ENCODE results near the gene STOX2.

The STOX2 gene

DNA sequence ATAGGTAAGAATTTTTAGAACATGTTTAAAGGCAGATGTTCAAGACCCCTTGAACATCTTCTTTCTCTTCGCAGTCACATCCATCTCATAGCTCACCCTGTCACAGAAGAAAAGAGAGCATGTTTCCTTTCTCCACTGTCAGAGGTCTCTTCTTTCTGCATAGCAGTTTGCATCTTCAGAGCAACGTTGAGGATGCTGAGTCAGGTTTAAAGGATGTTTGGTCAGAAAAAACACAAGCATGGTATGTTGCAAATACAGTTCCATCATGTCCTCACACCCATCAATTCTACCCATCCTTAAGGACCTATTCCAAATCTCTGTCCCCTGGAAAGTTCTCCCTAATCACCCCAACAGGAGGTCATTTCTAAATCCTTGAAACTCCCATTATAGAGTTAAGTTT, 84.8 kb downstream of the STOX2 start:
- peaks cover 26% of the 10 kb centered on the region for H3K4me1 ChIP-seq (ENCODE audit: control insufficient read depth, insufficient read depth, low read length)
- H3K4me2 ChIP-seq (ENCODE audit: low read length), result no peak overlapping the region
- H3K9ac ChIP-seq (ENCODE audit: low read depth, low read length), result no peak overlapping the region

DNA sequence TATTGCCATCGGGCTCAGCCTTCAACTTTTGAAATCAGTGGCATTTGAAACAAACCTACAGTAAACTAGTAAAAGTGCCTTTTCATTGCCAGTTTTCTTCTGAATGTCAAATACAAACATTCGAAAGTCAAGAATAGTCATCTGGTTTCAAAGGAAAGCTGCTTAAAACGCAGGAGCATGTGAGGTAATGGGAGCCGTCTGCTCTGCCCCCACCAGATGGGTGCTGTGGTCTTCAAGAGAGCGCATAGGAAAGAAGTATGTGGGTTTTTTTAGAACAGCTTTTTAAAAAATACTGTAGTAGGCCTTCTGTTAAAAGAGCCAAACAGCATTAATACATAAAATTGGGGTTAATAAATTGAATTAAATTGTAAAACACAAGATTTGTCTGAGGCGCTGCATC, 88.6 kb downstream of the STOX2 start:
- H3K4me2 ChIP-seq (ENCODE audit: low read length), result no peak overlapping the region
- H3K4me3 ChIP-seq (ENCODE audit: low read length), result no peak overlapping the region
- no peaks in the 10 kb centered on the region for H3K9me3 ChIP-seq (replicated peaks; ENCODE audit: low read length)
- H3K4me1 ChIP-seq (ENCODE audit: control insufficient read depth, insufficient read depth, low read length), result peaks cover 8% of the 10 kb centered on the region
- H3K36me3 ChIP-seq (ENCODE audit: insufficient read depth, low read length), result no peaks in the 10 kb centered on the region
- H3K9ac ChIP-seq (ENCODE audit: low read depth, low read length), result no peak overlapping the region
- no peaks in the 10 kb centered on the region for H3K27me3 ChIP-seq (ENCODE audit: control insufficient read depth, insufficient read depth, low read length)

More for the DNA sequence above, 84.8 kb downstream of the STOX2 start:
- Histone ChIP-seq H3K9me3 (replicated peaks; ENCODE audit: low read length) (no peaks in the 10 kb centered on the region), H3K4me3 (ENCODE audit: low read length) (no peak overlapping the region), H3K36me3 (ENCODE audit: insufficient read depth, low read length) (no peaks in the 10 kb centered on the region), H3K27me3 (ENCODE audit: control insufficient read depth, insufficient read depth, low read length) (no peaks in the 10 kb centered on the region)

DNA sequence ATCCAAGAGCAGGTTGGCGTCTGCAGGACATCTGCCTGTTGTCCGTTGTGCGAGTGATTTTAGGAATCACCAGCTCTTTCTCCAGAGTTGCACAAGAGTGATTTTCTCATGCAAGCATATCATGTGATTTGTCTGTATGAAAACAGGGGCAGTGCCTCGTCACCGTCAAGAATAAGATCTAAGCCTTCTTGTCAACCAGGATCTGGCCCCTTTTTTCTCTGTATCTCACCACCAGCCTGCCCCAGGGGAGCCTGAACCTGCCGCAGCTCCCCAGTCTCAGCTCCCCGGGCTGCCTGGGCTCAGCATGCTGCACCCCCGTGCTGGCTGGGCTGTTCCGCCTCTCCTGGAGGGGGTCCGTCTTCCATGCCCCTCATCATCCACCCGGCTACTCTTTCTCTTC, 90.5 kb downstream of the STOX2 start:
- Histone ChIP-seq H3K9me3 (replicated peaks; ENCODE audit: low read length) (no peaks in the 10 kb centered on the region), H3K9ac (ENCODE audit: low read depth, low read length) (no peak overlapping the region), H3K4me1 (ENCODE audit: control insufficient read depth, insufficient read depth, low read length) (no peaks in the 10 kb centered on the region), H3K4me2 (ENCODE audit: low read length) (no peak overlapping the region), H3K27me3 (ENCODE audit: control insufficient read depth, insufficient read depth, low read length) (no peaks in the 10 kb centered on the region), H3K4me3 (ENCODE audit: low read length) (no peak overlapping the region), H3K36me3 (ENCODE audit: insufficient read depth, low read length) (no peaks in the 10 kb centered on the region)

DNA sequence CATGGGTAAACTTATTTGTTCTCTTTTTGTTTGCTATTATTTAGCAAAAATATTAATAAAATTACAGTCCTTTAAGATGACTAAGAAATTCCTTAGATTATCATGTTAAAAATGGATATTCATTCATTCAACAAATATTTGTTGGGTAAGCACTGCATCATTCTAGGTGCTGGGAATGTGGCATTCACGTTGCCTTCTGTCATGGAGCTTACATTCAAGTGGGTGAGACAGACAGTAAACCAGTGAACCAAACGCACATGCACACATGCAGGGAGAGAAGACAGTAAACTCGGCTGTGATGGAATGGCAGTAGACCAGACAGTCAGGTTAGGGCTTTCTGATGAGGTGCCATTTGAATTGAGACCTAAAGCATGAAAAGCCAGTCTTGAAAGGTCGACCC, 91.8 kb downstream of the STOX2 start:
- Histone ChIP-seq H3K4me2 (ENCODE audit: low read length) (no peak overlapping the region), H3K9me3 (replicated peaks; ENCODE audit: low read length) (no peaks in the 10 kb centered on the region), H3K4me3 (ENCODE audit: low read length) (no peak overlapping the region), H3K27me3 (ENCODE audit: control insufficient read depth, insufficient read depth, low read length) (no peaks in the 10 kb centered on the region), H3K36me3 (ENCODE audit: insufficient read depth, low read length) (no peaks in the 10 kb centered on the region), H3K4me1 (ENCODE audit: control insufficient read depth, insufficient read depth, low read length) (no peaks in the 10 kb centered on the region), H3K9ac (ENCODE audit: low read depth, low read length) (no peak overlapping the region)

DNA sequence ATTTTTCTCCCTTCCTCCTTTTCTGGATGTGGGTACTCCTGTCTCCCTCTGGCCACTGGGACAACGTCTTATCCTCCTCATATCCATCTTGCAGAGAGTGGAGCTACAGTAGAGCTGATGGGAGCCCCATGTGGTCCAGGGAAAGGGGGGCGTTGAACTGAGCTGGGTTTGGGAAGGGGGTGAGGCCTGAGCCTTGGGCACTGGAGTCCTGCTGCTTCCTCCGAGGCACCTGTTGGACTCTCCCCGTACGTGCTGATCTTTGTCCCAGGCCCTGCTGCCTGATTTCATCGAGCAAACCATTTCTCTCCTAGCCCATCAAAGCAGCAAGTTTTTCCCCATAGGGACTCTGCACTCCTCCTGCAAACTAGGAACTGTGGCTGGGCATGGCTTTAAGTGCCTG, 94.3 kb downstream of the STOX2 start:
- Histone ChIP-seq H3K9ac (ENCODE audit: low read depth, low read length) (no peak overlapping the region), H3K4me2 (ENCODE audit: low read length) (no peak overlapping the region), H3K36me3 (ENCODE audit: insufficient read depth, low read length) (no peaks in the 10 kb centered on the region), H3K9me3 (replicated peaks; ENCODE audit: low read length) (no peaks in the 10 kb centered on the region), H3K4me3 (ENCODE audit: low read length) (no peak overlapping the region), H3K27me3 (ENCODE audit: control insufficient read depth, insufficient read depth, low read length) (no peaks in the 10 kb centered on the region), H3K4me1 (ENCODE audit: control insufficient read depth, insufficient read depth, low read length) (no peaks in the 10 kb centered on the region)

DNA sequence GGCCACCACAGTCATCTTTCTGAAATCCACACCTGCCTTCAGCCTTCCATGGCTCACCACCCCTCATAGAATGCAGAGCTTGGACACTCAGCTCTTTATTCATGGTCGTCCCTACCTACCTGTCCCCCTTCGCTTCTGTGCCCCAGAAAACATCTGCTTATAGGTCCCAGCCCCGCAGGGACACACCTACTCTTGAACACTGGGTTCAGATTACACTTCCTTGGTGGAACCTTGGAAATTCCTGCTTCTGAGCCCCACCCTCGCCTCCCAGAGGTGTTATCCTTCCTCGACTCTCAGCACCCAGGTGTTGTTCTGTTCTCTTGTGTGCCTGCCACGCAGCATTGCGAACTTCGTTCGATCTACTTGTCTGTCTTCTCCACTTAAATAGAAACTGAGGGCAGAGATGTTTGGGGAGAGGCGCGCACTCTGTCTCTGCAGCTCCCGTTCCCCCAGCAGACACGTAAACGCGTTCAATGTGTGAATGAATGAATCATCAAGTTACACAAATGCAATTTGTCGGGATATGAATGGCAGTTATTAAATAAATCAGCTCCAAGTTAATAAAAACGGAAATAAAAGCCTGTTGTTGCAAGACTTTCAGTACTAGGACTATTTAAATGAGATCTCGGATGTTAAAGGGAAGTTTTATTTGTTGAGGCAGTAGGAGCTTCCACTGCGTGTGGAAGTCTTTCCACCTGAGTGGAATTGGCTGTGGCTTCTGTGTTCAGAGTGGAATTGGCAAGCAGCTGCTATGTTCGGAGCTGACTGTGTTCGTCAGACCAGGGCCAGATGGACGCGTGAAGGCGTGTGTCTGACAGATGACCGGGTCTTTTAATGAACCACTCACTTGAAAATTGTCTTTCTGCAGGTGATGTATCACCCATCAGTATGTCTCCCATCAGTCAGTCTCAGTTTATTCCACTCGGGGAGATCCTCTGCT, 95.6 kb downstream of the STOX2 start:
- Histone ChIP-seq H3K9ac (ENCODE audit: low read depth, low read length) (no peak overlapping the region), H3K4me1 (ENCODE audit: control insufficient read depth, insufficient read depth, low read length) (no peaks in the 10 kb centered on the region), H3K4me2 (ENCODE audit: low read length) (no peak overlapping the region), H3K27me3 (ENCODE audit: control insufficient read depth, insufficient read depth, low read length) (no peaks in the 10 kb centered on the region), H3K36me3 (ENCODE audit: insufficient read depth, low read length) (no peaks in the 10 kb centered on the region), H3K4me3 (ENCODE audit: low read length) (no peak overlapping the region), H3K9me3 (replicated peaks; ENCODE audit: low read length) (no peaks in the 10 kb centered on the region)

DNA sequence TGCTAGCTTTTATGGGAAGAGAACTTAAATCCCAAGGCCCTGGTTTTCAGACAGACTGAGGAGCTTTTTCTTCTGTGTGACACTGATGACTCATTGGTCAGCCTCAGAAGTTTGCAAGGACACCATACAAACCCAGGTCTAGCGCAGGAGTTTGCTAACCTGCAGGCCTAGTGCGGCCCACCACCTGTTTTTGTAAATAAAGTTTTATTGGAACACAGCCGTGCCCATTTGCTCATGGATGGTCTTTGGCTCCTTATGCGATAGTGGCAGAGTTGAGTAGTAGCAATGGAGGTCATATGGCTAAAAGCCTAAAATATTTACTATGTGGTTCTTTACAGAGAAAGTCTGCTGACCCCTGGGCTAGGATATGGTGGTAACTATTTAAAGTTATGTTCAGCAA, 98.3 kb downstream of the STOX2 start:
- H3K27me3 ChIP-seq (ENCODE audit: control insufficient read depth, insufficient read depth, low read length), result no peaks in the 10 kb centered on the region
- no peaks in the 10 kb centered on the region for H3K9me3 ChIP-seq (replicated peaks; ENCODE audit: low read length)
- H3K36me3 ChIP-seq (ENCODE audit: insufficient read depth, low read length), result no peaks in the 10 kb centered on the region
- H3K4me3 ChIP-seq (ENCODE audit: low read length), result no peak overlapping the region
- no peaks in the 10 kb centered on the region for H3K4me1 ChIP-seq (ENCODE audit: control insufficient read depth, insufficient read depth, low read length)
- H3K9ac ChIP-seq (ENCODE audit: low read depth, low read length), result no peak overlapping the region
- H3K4me2 ChIP-seq (ENCODE audit: low read length), result no peak overlapping the region

DNA sequence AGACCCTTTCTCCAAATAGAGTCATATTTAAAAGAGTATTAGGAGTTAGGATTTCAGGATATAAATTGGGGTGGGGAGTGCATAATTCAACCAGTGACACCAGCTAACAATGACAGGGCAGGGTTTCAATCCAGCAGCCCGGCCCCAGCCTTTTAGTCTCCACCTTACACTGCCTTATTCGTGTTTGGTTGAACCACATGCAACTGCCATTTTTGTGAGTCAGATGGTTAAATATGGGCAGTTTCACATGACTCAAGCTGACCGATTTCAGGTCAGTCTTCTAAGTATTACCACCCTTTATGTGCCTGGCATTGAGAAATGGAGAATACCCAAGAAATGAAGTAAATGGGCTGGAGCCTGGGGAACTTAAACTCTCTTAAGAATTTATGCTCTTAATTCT, 102.8 kb downstream of the STOX2 start:
- H3K36me3 ChIP-seq (ENCODE audit: insufficient read depth, low read length), result no peaks in the 10 kb centered on the region
- no peaks in the 10 kb centered on the region for H3K9me3 ChIP-seq (replicated peaks; ENCODE audit: low read length)
- H3K9ac ChIP-seq (ENCODE audit: low read depth, low read length), result no peak overlapping the region
- H3K4me2 ChIP-seq (ENCODE audit: low read length), result no peak overlapping the region
- no peak overlapping the region for H3K4me3 ChIP-seq (ENCODE audit: low read length)
- no peaks in the 10 kb centered on the region for H3K4me1 ChIP-seq (ENCODE audit: control insufficient read depth, insufficient read depth, low read length)
- H3K27me3 ChIP-seq (ENCODE audit: control insufficient read depth, insufficient read depth, low read length), result no peaks in the 10 kb centered on the region

DNA sequence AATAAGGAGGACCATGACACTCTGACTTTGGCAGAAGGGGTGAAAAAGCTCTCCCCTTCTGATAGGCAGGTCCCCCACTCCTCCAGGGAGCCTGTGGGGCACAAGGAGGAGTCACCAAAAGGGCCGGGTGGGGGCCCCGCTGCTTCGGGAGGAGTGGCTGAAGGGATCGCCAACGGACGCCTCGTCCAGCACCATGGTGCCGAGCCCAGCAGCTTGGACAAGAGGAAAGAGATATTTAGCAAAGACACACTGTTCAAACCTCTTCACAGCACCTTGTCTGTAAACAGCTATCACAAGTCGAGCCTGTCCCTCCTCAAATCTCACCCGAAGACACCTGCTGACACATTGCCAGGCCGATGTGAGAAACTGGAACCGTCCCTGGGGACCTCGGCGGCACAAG, 105.6 kb downstream of the STOX2 start:
- no peaks in the 10 kb centered on the region for H3K36me3 ChIP-seq (ENCODE audit: insufficient read depth, low read length)
- no peak overlapping the region for H3K4me3 ChIP-seq (ENCODE audit: low read length)
- H3K9me3 ChIP-seq (replicated peaks; ENCODE audit: low read length), result no peaks in the 10 kb centered on the region
- no peak overlapping the region for H3K4me2 ChIP-seq (ENCODE audit: low read length)
- H3K4me1 ChIP-seq (ENCODE audit: control insufficient read depth, insufficient read depth, low read length), result no peaks in the 10 kb centered on the region
- H3K27me3 ChIP-seq (ENCODE audit: control insufficient read depth, insufficient read depth, low read length), result no peaks in the 10 kb centered on the region
- no peak overlapping the region for H3K9ac ChIP-seq (ENCODE audit: low read depth, low read length)

DNA sequence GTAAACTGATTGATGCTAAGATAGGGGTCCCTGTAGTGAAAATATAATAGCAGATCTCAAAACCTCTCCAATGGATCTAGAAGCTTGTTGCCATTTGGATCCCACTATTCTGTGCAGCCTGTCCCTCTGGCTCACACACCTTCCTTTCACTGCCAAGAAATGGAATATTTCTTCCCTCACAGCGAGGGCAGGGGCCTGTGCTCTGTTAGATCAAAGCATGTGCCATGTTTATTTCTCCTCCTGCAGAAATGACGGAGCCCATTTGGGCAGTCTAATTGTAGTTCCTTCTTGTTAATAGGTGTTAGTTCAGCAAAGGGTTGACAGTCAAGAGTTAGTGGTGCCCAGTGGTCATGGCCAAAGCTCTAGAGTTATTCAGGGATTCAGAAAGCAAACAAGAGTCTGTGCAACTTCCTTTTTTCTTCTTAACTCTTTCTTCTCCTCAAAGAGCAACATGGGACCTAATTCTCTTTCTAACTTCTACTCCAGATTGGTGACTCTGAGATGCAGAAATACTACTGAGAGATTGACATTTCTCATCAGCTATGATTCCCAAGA, 106.8 kb downstream of the STOX2 start:
- H3K36me3 ChIP-seq (ENCODE audit: insufficient read depth, low read length), result no peaks in the 10 kb centered on the region
- H3K4me3 ChIP-seq (ENCODE audit: low read length), result no peak overlapping the region
- no peak overlapping the region for H3K4me2 ChIP-seq (ENCODE audit: low read length)
- no peaks in the 10 kb centered on the region for H3K9me3 ChIP-seq (replicated peaks; ENCODE audit: low read length)
- H3K27me3 ChIP-seq (ENCODE audit: control insufficient read depth, insufficient read depth, low read length), result no peaks in the 10 kb centered on the region
- no peaks in the 10 kb centered on the region for H3K4me1 ChIP-seq (ENCODE audit: control insufficient read depth, insufficient read depth, low read length)
- no peak overlapping the region for H3K9ac ChIP-seq (ENCODE audit: low read depth, low read length)

DNA sequence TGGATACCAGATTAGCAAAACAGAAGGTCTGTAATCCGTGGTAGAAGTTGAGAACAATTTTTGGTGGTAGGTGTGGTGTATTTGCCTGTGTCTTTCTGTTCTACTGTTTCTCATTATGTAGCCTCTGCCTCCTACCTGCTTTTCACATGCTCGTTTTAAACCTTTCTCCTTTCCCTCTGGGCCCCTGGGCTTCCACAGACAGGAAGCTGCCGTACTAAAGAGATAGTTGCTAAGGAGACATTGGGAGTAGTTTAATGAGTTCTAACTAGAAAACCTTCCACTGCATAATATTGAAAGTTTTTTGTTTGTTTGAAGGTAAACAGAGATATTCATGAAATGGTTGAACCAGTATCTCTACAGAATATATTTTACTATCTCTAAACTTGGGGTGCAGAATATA, 107.8 kb downstream of the STOX2 start:
- H3K4me1 ChIP-seq (ENCODE audit: control insufficient read depth, insufficient read depth, low read length), result no peaks in the 10 kb centered on the region
- no peak overlapping the region for H3K4me2 ChIP-seq (ENCODE audit: low read length)
- H3K36me3 ChIP-seq (ENCODE audit: insufficient read depth, low read length), result no peaks in the 10 kb centered on the region
- no peak overlapping the region for H3K4me3 ChIP-seq (ENCODE audit: low read length)
- no peaks in the 10 kb centered on the region for H3K27me3 ChIP-seq (ENCODE audit: control insufficient read depth, insufficient read depth, low read length)
- H3K9ac ChIP-seq (ENCODE audit: low read depth, low read length), result no peak overlapping the region
- H3K9me3 ChIP-seq (replicated peaks; ENCODE audit: low read length), result no peaks in the 10 kb centered on the region

DNA sequence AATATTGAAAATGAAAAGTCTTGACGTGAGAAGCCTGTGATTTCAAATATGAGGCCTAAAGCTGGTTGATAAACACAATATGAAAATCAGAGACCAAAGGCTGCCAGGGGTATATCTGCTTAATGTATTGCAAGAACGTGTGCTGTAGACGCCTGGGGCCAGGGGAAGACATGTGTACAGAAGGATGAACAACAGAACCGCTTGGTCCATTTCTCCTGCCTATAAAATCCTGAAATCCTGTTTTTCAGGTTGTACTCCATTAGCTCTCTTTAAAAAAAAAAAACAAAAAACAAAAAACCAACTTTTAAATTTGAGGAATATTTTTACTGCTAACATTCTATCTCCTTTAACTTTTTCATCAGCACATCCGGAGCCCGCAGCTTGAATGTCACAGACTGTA, 109.2 kb downstream of the STOX2 start:
- H3K4me3 ChIP-seq (ENCODE audit: low read length), result no peak overlapping the region

More for the DNA sequence above, 109.2 kb downstream of the STOX2 start:
- Histone ChIP-seq H3K27me3 (ENCODE audit: control insufficient read depth, insufficient read depth, low read length) (no peaks in the 10 kb centered on the region), H3K36me3 (ENCODE audit: insufficient read depth, low read length) (no peaks in the 10 kb centered on the region), H3K9ac (ENCODE audit: low read depth, low read length) (no peak overlapping the region), H3K4me1 (ENCODE audit: control insufficient read depth, insufficient read depth, low read length) (no peaks in the 10 kb centered on the region), H3K9me3 (replicated peaks; ENCODE audit: low read length) (no peaks in the 10 kb centered on the region), H3K4me2 (ENCODE audit: low read length) (no peak overlapping the region)
